ENCODE data around the gene SDHAF2. TPM values are rescaled to one million over a fixed set of nuclear protein-coding genes. Genes with fewer than 3 reads are reported as not detected.
"Not testable (repeated sequence)": the region's sequence is repeated elsewhere in the genome, so short reads cannot be mapped to it uniquely, and the experiment has no call there.

SDHAF2 gene
- total RNA-seq, 1 donor from 2014 or later, result 35.2 TPM

DNA sequence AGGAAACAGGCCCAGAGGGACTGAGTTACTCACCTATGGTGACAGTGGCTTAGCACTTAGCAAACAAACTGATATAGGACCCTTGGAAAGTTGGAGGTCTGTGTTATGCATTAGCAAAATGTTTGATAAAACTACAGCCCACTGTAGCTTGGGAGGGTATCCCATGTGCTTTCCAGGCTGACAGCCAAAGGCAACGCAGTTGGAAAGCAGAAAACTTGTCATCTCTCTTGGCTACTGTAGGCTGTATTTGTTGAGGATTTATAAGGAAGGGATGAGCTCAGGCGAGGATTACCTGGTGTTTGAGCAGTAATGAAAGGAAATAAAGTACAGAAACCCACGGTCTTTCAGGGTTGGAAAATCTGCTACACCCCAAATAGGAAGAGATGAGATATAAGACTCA is 23.8 kb downstream of the SDHAF2 start:
- ATAC-seq (no peak), DNase-seq (no peak)
- Histone ChIP-seq H3K36me3 (peaks cover 50% of the 10 kb centered on the region), H3K27me3 (ENCODE audit: low read depth) (no peaks in the 10 kb centered on the region), H3K4me3 (no peak overlapping the region), H3K4me1 (no peaks in the 10 kb centered on the region), H3K9me3 (no peaks in the 10 kb centered on the region), H3K27ac (no peak overlapping the region)
- TF ChIP-seq, protein P1, sequence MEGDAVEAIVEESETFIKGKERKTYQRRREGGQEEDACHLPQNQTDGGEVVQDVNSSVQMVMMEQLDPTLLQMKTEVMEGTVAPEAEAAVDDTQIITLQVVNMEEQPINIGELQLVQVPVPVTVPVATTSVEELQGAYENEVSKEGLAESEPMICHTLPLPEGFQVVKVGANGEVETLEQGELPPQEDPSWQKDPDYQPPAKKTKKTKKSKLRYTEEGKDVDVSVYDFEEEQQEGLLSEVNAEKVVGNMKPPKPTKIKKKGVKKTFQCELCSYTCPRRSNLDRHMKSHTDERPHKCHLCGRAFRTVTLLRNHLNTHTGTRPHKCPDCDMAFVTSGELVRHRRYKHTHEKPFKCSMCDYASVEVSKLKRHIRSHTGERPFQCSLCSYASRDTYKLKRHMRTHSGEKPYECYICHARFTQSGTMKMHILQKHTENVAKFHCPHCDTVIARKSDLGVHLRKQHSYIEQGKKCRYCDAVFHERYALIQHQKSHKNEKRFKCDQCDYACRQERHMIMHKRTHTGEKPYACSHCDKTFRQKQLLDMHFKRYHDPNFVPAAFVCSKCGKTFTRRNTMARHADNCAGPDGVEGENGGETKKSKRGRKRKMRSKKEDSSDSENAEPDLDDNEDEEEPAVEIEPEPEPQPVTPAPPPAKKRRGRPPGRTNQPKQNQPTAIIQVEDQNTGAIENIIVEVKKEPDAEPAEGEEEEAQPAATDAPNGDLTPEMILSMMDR (IDR thresholded peaks at IDR 0.05), result no peak
- intact Hi-C loops (cut with DNase I), result no loop called here

DNA sequence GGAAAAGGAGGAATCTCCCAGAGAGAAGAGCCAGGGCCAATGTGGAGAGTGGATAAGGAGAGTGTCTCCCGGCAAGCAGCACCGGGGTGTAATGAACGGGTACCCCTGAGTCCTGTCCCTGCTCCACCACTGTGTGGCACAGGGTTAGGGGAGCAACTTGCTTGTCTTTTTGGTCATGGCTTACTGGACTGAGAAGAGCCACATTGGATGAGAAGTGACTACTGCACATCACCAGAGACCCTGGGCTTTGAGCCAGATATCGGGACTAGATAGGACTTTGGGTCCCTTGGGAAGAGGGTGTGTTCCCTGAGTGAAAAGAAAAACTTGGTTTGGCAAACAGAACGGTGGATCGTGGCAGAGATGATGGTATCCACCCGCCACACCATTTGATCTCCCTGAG is 24.6 kb downstream of the SDHAF2 start:
- H3K4me1 ChIP-seq, result no peaks in the 10 kb centered on the region
- intact Hi-C loops (cut with DNase I), result no loop called here
- H3K27ac ChIP-seq, result no peak overlapping the region
- DNase-seq (no peak), ATAC-seq (no peak)
- no peak overlapping the region for H3K4me3 ChIP-seq
- TF ChIP-seq, protein P1 (IDR thresholded peaks at IDR 0.05), result no peak
- H3K27me3 ChIP-seq (ENCODE audit: low read depth), result no peaks in the 10 kb centered on the region
- peaks cover 44% of the 10 kb centered on the region for H3K36me3 ChIP-seq
- no peaks in the 10 kb centered on the region for H3K9me3 ChIP-seq

DNA sequence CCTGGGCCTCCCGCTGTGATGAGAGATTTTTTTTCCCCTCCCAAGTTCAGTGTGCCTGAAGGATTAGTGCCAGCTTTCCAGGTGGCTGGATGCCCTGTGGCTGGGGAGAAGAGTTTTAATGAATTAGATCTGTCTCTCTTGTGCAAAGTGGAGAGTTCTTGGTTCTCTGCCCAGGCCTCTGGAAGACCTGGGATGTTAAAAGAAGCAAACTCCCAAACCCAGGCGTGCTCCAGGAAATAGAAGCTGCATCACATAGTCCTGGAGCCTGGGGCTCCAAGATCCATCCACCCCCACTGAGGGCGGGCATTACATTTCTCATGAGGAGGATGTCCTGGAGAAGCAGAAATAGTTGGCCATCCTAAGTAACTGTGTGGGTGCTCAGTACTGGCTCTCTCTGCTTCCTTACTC is 30.6 kb downstream of the SDHAF2 start:
- no peaks in the 10 kb centered on the region for H3K4me1 ChIP-seq
- DNase-seq (no peak), ATAC-seq (no peak)
- H3K36me3 ChIP-seq, result peaks cover 5% of the 10 kb centered on the region
- no peak overlapping the region for H3K27ac ChIP-seq
- no peaks in the 10 kb centered on the region for H3K9me3 ChIP-seq
- H3K27me3 ChIP-seq (ENCODE audit: low read depth), result no peaks in the 10 kb centered on the region
- intact Hi-C loops (cut with DNase I), result no loop called here
- H3K4me3 ChIP-seq, result no peak overlapping the region
- TF ChIP-seq, protein P1 (IDR thresholded peaks at IDR 0.05), result no peak

DNA sequence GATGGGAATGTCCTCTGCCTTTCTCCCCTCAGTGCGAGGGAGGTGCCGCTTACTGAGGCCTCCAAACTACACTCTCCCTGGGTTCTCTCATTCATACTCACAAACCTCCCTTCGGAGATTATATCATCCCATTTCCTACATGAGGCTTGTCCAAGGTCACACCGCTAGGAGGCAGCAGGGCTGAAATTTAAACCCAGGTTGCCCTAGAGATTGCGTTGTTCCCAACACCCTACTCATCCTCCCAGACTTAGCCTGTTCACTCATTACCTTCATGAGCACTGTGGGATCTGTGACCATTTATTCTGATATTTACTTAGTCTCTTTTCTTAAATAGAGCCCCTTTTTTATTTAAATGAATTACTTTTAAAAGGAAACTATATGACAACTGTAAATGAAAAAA is 31.1 kb downstream of the SDHAF2 start:
- TF ChIP-seq, protein P1 (IDR thresholded peaks at IDR 0.05), result no peak
- H3K4me3 ChIP-seq, result no peak overlapping the region
- no peaks in the 10 kb centered on the region for H3K4me1 ChIP-seq
- H3K27ac ChIP-seq, result no peak overlapping the region
- no peaks in the 10 kb centered on the region for H3K27me3 ChIP-seq (ENCODE audit: low read depth)
- no peaks in the 10 kb centered on the region for H3K9me3 ChIP-seq
- no peaks in the 10 kb centered on the region for H3K36me3 ChIP-seq
- intact Hi-C loops (cut with DNase I), result no loop called here
- ATAC-seq (no peak), DNase-seq (no peak)

DNA sequence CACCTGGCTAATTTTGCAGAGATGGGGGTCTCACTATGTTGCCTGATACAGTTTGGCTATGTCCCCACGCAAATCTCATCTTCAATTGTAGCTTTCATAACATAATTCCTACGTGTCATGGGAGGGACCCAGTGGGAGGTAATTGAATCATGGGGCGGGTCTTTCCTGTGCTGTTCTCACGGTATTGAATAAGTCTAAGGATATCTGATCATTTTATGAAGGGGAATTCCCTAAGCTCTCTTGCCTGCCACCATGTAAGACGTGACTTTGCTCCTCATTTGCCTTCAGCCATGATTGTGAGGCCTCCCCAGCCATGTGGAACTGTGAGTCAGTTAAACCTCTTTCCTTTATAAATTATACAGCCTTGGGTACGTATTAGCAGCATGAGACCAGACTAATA is 37.7 kb downstream of the SDHAF2 start:
- H3K4me1 ChIP-seq; H3K4me3 ChIP-seq; intact Hi-C loops (cut with DNase I); H3K9me3 ChIP-seq; DNase-seq; ATAC-seq; H3K27me3 ChIP-seq (ENCODE audit: low read depth); H3K27ac ChIP-seq: not testable (repeated sequence)
- peaks cover 24% of the 10 kb centered on the region for H3K36me3 ChIP-seq

DNA sequence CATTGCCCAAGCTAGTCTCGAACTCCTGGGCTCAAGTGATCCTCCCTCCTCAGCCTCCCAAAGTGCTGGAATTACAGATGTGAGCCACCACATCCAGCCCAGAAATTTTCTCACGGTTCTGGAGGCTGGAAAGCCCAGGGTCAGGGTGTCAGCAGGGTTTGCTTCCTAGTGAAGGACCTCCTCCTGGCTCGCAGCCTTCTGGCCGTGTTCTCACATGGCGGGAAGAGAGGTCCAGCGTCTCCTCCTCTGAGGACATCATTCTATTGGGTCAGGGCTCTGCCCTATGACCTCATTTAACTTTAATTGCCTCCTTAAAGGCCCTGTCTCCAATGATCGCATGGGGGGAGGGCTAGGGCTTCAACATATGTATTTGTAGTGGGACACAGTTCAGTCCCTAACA is 38.1 kb downstream of the SDHAF2 start:
- ATAC-seq (no peak), DNase-seq (no peak)
- Histone ChIP-seq H3K4me3 (no peak overlapping the region), H3K27me3 (ENCODE audit: low read depth) (no peaks in the 10 kb centered on the region), H3K9me3 (no peaks in the 10 kb centered on the region), H3K4me1 (peaks cover 6% of the 10 kb centered on the region), H3K36me3 (peaks cover 24% of the 10 kb centered on the region), H3K27ac (no peak overlapping the region)
- TF ChIP-seq, protein P1 (IDR thresholded peaks at IDR 0.05), result no peak
- intact Hi-C loops (cut with DNase I), result no loop called here

All from lower lobe of right lung (tissue), 2 donors.